ENCODE measurements around the gene PLCH1.

Gene PLCH1

GRCh38 chr3:155442072-155442471 is 302.8 kb downstream of the PLCH1 start:
- H3K4me1 ChIP-seq (ENCODE audit: control insufficient read depth in 1 of 2, insufficient read depth in 2 of 2, low read length in 2 of 2): no peaks in the 10 kb centered on the region
- no peak overlapping the region for H3K27ac ChIP-seq (ENCODE audit: low read depth, low read length)
- H3K27me3 ChIP-seq (ENCODE audit: control insufficient read depth in 1 of 2, insufficient read depth in 2 of 2, low read length in 2 of 2): no peaks in the 10 kb centered on the region
- H3K36me3 ChIP-seq (ENCODE audit: control insufficient read depth in 1 of 2, insufficient read depth in 2 of 2, low read length in 2 of 2): no peaks in the 10 kb centered on the region
- no peak overlapping the region for H3K9ac ChIP-seq (ENCODE audit: low read depth in 1 of 2, low read length in 2 of 2)
- H3K9me3 ChIP-seq (ENCODE audit: control insufficient read depth in 1 of 2, low read length in 2 of 2): no peaks in the 10 kb centered on the region
- no peak overlapping the region for H3K4me3 ChIP-seq (ENCODE audit: low read depth in 1 of 2, low read length in 2 of 2)

- Histone ChIP-seq H3K4me3 (ENCODE audit: low read depth in 1 of 2, low read length in 2 of 2) (no peak overlapping the region), H3K36me3 (ENCODE audit: control insufficient read depth in 1 of 2, insufficient read depth in 2 of 2, low read length in 2 of 2) (no peaks in the 10 kb centered on the region)
These were observed 303.4 kb downstream of the PLCH1 start for GRCh38 chr3:155441506-155441905.

GRCh38 chr3:155441026-155441425 is 303.8 kb downstream of the PLCH1 start:
- Histone ChIP-seq H3K4me1 (ENCODE audit: control insufficient read depth in 1 of 2, insufficient read depth in 2 of 2, low read length in 2 of 2) (no peaks in the 10 kb centered on the region), H3K4me3 (ENCODE audit: low read depth in 1 of 2, low read length in 2 of 2) (no peak overlapping the region), H3K9ac (ENCODE audit: low read depth in 1 of 2, low read length in 2 of 2) (no peak overlapping the region), H3K27me3 (ENCODE audit: control insufficient read depth in 1 of 2, insufficient read depth in 2 of 2, low read length in 2 of 2) (no peaks in the 10 kb centered on the region), H3K36me3 (ENCODE audit: control insufficient read depth in 1 of 2, insufficient read depth in 2 of 2, low read length in 2 of 2) (no peaks in the 10 kb centered on the region), H3K27ac (ENCODE audit: low read depth, low read length) (no peak overlapping the region), H3K9me3 (ENCODE audit: control insufficient read depth in 1 of 2, low read length in 2 of 2) (no peaks in the 10 kb centered on the region)

More at GRCh38 chr3:155441506-155441905, 303.4 kb downstream of the PLCH1 start:
- H3K27me3 ChIP-seq (ENCODE audit: control insufficient read depth in 1 of 2, insufficient read depth in 2 of 2, low read length in 2 of 2): no peaks in the 10 kb centered on the region
- H3K4me1 ChIP-seq (ENCODE audit: control insufficient read depth in 1 of 2, insufficient read depth in 2 of 2, low read length in 2 of 2): no peaks in the 10 kb centered on the region
- H3K9me3 ChIP-seq (ENCODE audit: control insufficient read depth in 1 of 2, low read length in 2 of 2): no peaks in the 10 kb centered on the region
- H3K9ac ChIP-seq (ENCODE audit: low read depth in 1 of 2, low read length in 2 of 2): no peak overlapping the region
- no peak overlapping the region for H3K27ac ChIP-seq (ENCODE audit: low read depth, low read length)

- Histone ChIP-seq H3K4me1 (ENCODE audit: control insufficient read depth in 1 of 2, insufficient read depth in 2 of 2, low read length in 2 of 2) (no peaks in the 10 kb centered on the region), H3K9me3 (ENCODE audit: control insufficient read depth in 1 of 2, low read length in 2 of 2) (no peaks in the 10 kb centered on the region), H3K27me3 (ENCODE audit: control insufficient read depth in 1 of 2, insufficient read depth in 2 of 2, low read length in 2 of 2) (no peaks in the 10 kb centered on the region), H3K36me3 (ENCODE audit: control insufficient read depth in 1 of 2, insufficient read depth in 2 of 2, low read length in 2 of 2) (no peaks in the 10 kb centered on the region), H3K4me3 (ENCODE audit: low read depth in 1 of 2, low read length in 2 of 2) (no peak overlapping the region), H3K27ac (ENCODE audit: low read depth, low read length) (no peak overlapping the region), H3K9ac (ENCODE audit: low read depth in 1 of 2, low read length in 2 of 2) (no peak overlapping the region)
These were observed 309.1 kb downstream of the PLCH1 start for GRCh38 chr3:155435821-155436220.

- no peaks in the 10 kb centered on the region for H3K27me3 ChIP-seq (ENCODE audit: control insufficient read depth in 1 of 2, insufficient read depth in 2 of 2, low read length in 2 of 2)
- H3K9me3 ChIP-seq (ENCODE audit: control insufficient read depth in 1 of 2, low read length in 2 of 2): peaks cover 9 to 13% of the 10 kb centered on the region in 2 donors
- no peak overlapping the region for H3K27ac ChIP-seq (ENCODE audit: low read depth, low read length)
- H3K36me3 ChIP-seq (ENCODE audit: control insufficient read depth in 1 of 2, insufficient read depth in 2 of 2, low read length in 2 of 2): no peaks in the 10 kb centered on the region
- no peak overlapping the region for H3K4me3 ChIP-seq (ENCODE audit: low read depth in 1 of 2, low read length in 2 of 2)
- no peaks in the 10 kb centered on the region for H3K4me1 ChIP-seq (ENCODE audit: control insufficient read depth in 1 of 2, insufficient read depth in 2 of 2, low read length in 2 of 2)
- H3K9ac ChIP-seq (ENCODE audit: low read depth in 1 of 2, low read length in 2 of 2): no peak overlapping the region
These were observed 312.9 kb downstream of the PLCH1 start for GRCh38 chr3:155431856-155432570.

- no peaks in the 10 kb centered on the region for H3K27me3 ChIP-seq (ENCODE audit: control insufficient read depth in 1 of 2, insufficient read depth in 2 of 2, low read length in 2 of 2)
- peaks cover 9 to 16% of the 10 kb centered on the region in 2 donors for H3K9me3 ChIP-seq (ENCODE audit: control insufficient read depth in 1 of 2, low read length in 2 of 2)
- no peak overlapping the region for H3K4me3 ChIP-seq (ENCODE audit: low read depth in 1 of 2, low read length in 2 of 2)
- no peaks in the 10 kb centered on the region for H3K36me3 ChIP-seq (ENCODE audit: control insufficient read depth in 1 of 2, insufficient read depth in 2 of 2, low read length in 2 of 2)
- no peak overlapping the region for H3K9ac ChIP-seq (ENCODE audit: low read depth in 1 of 2, low read length in 2 of 2)
- H3K4me1 ChIP-seq (ENCODE audit: control insufficient read depth in 1 of 2, insufficient read depth in 2 of 2, low read length in 2 of 2): no peaks in the 10 kb centered on the region
- no peak overlapping the region for H3K27ac ChIP-seq (ENCODE audit: low read depth, low read length)
These were observed 316.3 kb downstream of the PLCH1 start for GRCh38 chr3:155428563-155428962.

GRCh38 chr3:155426524-155427230 is 318.2 kb downstream of the PLCH1 start:
- no peaks in the 10 kb centered on the region for H3K36me3 ChIP-seq (ENCODE audit: control insufficient read depth in 1 of 2, insufficient read depth in 2 of 2, low read length in 2 of 2)
- no peaks in the 10 kb centered on the region for H3K27me3 ChIP-seq (ENCODE audit: control insufficient read depth in 1 of 2, insufficient read depth in 2 of 2, low read length in 2 of 2)
- peaks cover 9 to 16% of the 10 kb centered on the region in 2 donors for H3K9me3 ChIP-seq (ENCODE audit: control insufficient read depth in 1 of 2, low read length in 2 of 2)
- no peak overlapping the region for H3K9ac ChIP-seq (ENCODE audit: low read depth in 1 of 2, low read length in 2 of 2)
- H3K4me3 ChIP-seq (ENCODE audit: low read depth in 1 of 2, low read length in 2 of 2): no peak overlapping the region
- H3K4me1 ChIP-seq (ENCODE audit: control insufficient read depth in 1 of 2, insufficient read depth in 2 of 2, low read length in 2 of 2): no peaks in the 10 kb centered on the region
- H3K27ac ChIP-seq (ENCODE audit: low read depth, low read length): no peak overlapping the region

- Histone ChIP-seq H3K9ac (ENCODE audit: low read depth in 1 of 2, low read length in 2 of 2) (no peak overlapping the region), H3K27ac (ENCODE audit: low read depth, low read length) (no peak overlapping the region), H3K36me3 (ENCODE audit: control insufficient read depth in 1 of 2, insufficient read depth in 2 of 2, low read length in 2 of 2) (no peaks in the 10 kb centered on the region), H3K27me3 (ENCODE audit: control insufficient read depth in 1 of 2, insufficient read depth in 2 of 2, low read length in 2 of 2) (no peaks in the 10 kb centered on the region), H3K9me3 (ENCODE audit: control insufficient read depth in 1 of 2, low read length in 2 of 2) (peaks cover 9 to 16% of the 10 kb centered on the region in 2 donors), H3K4me3 (ENCODE audit: low read depth in 1 of 2, low read length in 2 of 2) (no peak overlapping the region), H3K4me1 (ENCODE audit: control insufficient read depth in 1 of 2, insufficient read depth in 2 of 2, low read length in 2 of 2) (no peaks in the 10 kb centered on the region)
These were observed 319.5 kb downstream of the PLCH1 start for GRCh38 chr3:155425396-155425795.

GRCh38 chr3:155424323-155424710 is 320.6 kb downstream of the PLCH1 start:
- H3K36me3 ChIP-seq (ENCODE audit: control insufficient read depth in 1 of 2, insufficient read depth in 2 of 2, low read length in 2 of 2): no peaks in the 10 kb centered on the region
- H3K4me3 ChIP-seq (ENCODE audit: low read depth in 1 of 2, low read length in 2 of 2): no peak overlapping the region
- no peaks in the 10 kb centered on the region for H3K4me1 ChIP-seq (ENCODE audit: control insufficient read depth in 1 of 2, insufficient read depth in 2 of 2, low read length in 2 of 2)
- H3K27me3 ChIP-seq (ENCODE audit: control insufficient read depth in 1 of 2, insufficient read depth in 2 of 2, low read length in 2 of 2): no peaks in the 10 kb centered on the region
- H3K9ac ChIP-seq (ENCODE audit: low read depth in 1 of 2, low read length in 2 of 2): no peak overlapping the region
- H3K27ac ChIP-seq (ENCODE audit: low read depth, low read length): no peak overlapping the region
- H3K9me3 ChIP-seq (ENCODE audit: control insufficient read depth in 1 of 2, low read length in 2 of 2): peaks cover 7 to 16% of the 10 kb centered on the region in 2 donors

GRCh38 chr3:155423526-155424322 is 321.1 kb downstream of the PLCH1 start:
- Histone ChIP-seq H3K4me1 (ENCODE audit: control insufficient read depth in 1 of 2, insufficient read depth in 2 of 2, low read length in 2 of 2) (no peaks in the 10 kb centered on the region), H3K27ac (ENCODE audit: low read depth, low read length) (no peak overlapping the region), H3K36me3 (ENCODE audit: control insufficient read depth in 1 of 2, insufficient read depth in 2 of 2, low read length in 2 of 2) (no peaks in the 10 kb centered on the region), H3K4me3 (ENCODE audit: low read depth in 1 of 2, low read length in 2 of 2) (no peak overlapping the region), H3K9me3 (ENCODE audit: control insufficient read depth in 1 of 2, low read length in 2 of 2) (peaks cover 2 to 12% of the 10 kb centered on the region in 2 donors), H3K27me3 (ENCODE audit: control insufficient read depth in 1 of 2, insufficient read depth in 2 of 2, low read length in 2 of 2) (no peaks in the 10 kb centered on the region), H3K9ac (ENCODE audit: low read depth in 1 of 2, low read length in 2 of 2) (no peak overlapping the region)

Measured in duodenal mucosa (tissue), 2 donors.